Measurements from ENCODE around the gene CTAG2.

- TF ChIP-seq EP300 (conservative IDR thresholded peaks at IDR 0.05; ENCODE audit: poor library complexity, severe bottlenecking) (no peak), REST (IDR thresholded peaks at IDR 0.05; ENCODE audit: borderline replicate concordance) (no peak), CTCF (IDR thresholded peaks at IDR 0.05; ENCODE audit: poor library complexity, severe bottlenecking) (no peak), EZH2 (IDR thresholded peaks at IDR 0.05; ENCODE audit: borderline replicate concordance, insufficient read depth, low read length, poor library complexity, severe bottlenecking) (no peak), POLR2AphosphoS5 (IDR thresholded peaks at IDR 0.05) (no peak), RAD21 (conservative IDR thresholded peaks at IDR 0.05) (no peak), SMC3 (conservative IDR thresholded peaks at IDR 0.05; ENCODE audit: poor library complexity) (no peak)
Measured at GRCh38 chrX:154660541-154660940, 7.2 kb upstream of the CTAG2 start.
